GM20431 (cell line): ENCODE results near the gene DRD4.

Experiments used
- in situ Hi-C: fragments of 300-500 bp; cut with MseI, MboI; formaldehyde crosslinking; loops from one replicate; pipeline ENCODE4 v1.15.0; 2020; ENCODE audit warnings: low sequenced_read_pairs; ENCODE audit not compliant: unreplicated experiment

Gene DRD4

DNA sequence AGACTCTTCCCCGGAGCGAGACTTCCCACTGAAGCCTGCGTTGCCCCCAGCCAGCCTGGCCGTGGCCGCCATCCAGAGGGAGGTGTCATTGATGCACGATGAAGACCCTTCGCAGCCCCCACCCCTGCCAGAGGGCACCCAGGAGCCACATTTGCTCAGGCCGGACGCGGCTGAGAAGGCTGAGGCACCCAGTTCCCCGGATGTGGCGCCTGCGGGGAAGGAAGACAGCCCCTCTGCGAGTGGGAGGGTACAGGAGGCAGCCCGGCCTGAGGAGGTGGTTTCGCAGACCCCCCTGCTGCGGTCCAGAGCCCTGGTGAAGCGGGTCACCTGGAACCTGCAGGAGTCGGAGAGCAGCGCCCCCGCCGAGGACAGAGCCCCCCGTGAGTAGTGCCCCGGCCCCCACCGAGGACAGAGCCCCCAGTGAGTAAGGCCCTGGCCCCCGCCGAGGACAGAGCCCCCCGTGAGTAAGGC lies 27.7 kb upstream of the DRD4 start:
- in situ Hi-C loops: no loop called here

DNA sequence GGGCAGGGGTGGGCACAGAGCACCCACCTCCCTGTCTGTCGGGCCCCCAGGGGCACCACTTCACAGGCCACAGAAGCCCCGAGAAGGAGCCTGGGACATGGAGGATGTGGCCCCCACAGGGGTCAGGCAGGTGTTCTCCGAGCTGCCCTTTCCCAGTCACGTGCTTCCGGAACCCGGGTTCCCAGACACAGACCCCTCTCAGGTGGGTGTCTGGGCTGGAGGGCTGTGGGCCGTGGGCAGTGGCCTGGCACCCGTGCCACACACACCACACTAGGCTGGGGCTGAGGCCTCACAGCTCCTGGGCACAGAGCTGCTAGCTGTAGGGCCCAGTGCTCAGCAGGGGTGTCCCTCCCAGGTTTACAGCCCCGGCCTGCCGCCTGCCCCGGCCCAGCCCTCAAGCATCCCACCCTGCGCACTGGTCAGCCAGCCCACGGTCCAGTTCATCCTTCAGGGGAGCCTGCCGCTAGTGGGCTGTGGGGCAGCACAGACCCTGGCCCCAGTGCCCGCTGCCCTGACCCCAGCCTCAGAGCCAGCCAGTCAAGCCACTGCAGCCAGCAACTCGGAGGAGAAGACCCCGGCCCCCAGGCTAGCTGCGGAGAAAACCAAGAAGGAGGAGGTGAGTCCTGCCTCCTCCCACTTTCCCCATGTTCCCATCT lies 26.8 kb upstream of the DRD4 start:
- in situ Hi-C loops: no loop called here

DNA sequence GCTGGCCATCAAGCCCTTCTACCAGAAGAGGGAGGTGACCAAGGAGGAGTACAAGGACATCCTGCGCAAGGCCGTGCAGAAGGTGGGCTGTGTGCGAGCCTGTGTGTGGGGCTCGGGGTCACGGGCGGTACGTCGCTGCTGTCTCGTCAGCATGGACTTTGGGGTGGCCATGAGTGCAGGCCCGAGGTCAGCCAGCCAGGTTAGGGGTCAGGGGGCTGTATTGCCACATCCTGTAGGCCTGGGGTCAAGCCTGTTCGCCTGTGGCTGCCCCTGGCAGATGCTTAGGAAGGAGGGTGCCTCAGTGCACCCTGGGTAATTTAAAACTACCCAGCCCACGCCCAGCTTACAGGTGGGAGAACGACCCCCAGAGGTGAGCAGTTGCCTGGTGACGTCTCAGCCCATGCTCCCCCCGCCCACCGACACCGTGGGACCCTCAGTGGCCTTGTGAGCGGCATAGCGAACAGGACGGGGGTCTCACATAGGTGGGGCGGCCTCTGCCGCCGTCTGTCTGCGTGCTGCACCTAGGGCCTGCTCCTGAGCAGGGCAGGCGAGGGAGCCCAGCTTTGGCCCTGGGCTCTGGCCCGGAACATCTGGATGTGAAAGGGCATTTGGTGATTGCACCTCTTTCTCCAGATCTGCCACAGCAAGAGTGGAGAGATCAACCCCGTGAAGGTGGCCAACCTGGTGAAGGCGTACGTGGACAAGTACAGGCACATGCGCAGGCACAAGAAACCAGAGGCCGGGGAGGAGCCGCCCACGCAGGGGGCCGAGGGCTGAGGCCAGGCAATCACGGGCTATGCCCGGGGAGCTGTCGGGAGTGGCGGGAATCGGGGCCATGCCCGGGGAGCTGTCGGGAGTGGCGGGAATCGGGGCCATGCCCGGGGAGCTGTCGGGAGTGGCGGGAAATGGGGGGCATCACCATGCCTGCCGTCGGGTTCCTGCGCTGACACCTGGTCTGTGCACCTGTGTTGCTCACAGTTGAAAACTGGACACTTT lies 25.8 kb upstream of the DRD4 start:
- in situ Hi-C loops: no loop called here

DNA sequence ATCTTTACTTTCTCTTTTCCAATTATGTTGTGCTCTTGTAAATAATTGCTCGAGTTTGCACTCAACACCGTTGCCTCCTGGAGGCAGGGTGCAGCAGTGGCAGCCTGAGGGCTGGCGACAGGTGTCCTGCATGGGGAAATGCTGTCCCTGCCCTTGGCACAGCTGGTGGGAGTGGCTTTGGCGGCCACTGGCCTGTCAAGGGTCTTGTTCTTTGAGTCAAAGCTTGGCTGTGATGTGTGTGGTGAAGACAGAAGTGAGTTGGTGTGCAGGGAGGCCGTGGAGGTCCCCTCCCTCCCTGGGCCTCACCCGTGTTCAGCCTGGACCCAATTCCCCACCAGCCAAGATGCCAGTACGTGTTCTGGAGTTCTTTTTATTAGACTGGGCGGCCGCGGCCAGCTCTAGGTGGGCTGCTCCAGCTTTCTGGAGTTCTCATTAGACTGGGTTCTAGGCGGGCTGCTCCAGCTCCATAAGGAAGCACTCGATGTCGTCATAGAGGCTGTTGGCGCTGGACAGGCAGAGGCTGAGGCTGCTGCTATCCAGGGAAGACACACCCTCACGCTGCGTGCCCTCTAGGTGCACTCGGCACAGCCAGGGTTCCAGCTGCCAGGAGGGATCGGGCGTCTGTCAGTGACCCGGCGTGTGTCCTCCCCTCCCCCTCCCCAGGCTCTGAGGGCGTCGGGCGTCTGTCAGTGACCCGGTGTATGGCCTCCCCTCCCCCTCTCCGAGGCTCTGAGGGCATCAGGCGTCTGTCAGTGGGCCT lies 24.7 kb upstream of the DRD4 start:
- in situ Hi-C loops: no loop called here

DNA sequence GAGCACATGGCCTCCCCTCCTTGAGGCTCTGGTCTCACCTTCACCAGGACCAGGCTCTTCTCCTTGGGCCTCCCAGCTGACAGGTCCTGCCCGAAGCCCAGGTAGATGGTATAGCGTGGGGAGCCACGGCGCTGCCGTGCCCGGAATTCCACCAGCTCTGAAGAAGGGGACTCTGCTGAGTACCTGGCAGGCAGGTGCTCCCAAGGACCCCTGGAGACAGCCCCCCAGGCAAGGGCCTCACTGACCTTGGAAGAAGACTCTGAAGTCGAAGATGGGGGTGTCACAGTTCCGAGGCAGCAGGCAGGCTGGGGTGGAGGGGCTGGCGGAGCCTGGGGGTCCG lies 24.1 kb upstream of the DRD4 start:
- in situ Hi-C loops: no loop called here

DNA sequence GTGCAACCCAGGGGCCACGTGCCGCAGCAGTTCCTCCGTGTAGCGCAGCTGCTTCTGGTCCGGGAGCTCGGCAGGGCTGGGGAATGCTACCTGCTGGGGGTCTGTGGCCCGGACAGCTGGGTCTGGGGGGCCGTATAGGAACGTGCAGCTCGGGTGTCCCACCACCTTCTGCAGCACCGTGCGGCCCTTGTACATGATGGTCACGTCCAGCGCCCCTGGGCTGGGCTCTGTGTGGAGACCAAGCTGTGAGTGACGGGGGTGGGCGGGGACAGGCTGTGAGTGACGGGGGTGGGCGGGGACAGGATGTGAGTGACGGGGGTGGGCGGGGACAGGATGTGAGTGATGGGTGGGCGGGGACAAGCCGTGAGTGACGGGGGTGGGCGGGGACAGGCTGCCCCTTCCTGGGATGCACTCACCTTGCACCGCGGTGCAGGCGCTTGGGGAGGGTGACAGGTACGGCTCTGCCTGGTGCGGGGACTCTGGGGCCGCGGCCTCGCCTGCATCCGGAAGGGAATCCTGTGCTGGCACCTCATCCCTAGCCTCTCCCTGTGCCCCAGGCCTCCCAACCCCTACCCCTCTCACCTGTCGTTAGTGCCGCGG lies 23.6 kb upstream of the DRD4 start:
- in situ Hi-C loops: no loop called here

DNA sequence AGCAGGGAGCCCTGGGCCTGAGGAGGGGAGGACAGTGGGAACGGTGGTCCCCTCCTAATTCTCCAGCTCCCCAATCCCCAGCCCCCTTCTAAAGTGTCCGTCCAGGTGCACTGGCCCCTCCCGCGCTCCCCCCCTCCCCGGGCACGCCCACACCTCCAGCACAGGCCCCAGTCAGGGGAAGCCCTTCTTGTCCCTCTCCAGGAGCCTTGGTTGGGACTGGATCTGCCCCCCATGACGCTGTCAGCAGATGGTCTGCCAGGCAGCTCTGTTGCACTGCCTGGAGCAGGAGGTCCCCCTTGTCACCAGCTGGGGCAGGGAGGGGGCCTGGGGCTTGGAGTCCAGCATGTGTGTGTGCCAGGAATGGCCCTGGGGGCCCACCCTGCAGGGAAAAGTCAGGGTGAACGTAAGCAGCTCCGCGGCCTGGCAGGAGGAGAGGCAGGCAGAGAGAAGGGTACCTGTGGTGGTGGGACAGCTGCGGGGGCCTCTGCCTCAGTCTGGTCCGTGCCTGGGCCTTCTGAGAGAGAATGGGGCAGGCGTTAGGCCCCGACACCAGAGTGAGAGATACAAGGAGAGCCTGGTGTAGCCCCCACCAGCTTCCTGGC lies 22.9 kb upstream of the DRD4 start:
- in situ Hi-C loops: no loop called here

DNA sequence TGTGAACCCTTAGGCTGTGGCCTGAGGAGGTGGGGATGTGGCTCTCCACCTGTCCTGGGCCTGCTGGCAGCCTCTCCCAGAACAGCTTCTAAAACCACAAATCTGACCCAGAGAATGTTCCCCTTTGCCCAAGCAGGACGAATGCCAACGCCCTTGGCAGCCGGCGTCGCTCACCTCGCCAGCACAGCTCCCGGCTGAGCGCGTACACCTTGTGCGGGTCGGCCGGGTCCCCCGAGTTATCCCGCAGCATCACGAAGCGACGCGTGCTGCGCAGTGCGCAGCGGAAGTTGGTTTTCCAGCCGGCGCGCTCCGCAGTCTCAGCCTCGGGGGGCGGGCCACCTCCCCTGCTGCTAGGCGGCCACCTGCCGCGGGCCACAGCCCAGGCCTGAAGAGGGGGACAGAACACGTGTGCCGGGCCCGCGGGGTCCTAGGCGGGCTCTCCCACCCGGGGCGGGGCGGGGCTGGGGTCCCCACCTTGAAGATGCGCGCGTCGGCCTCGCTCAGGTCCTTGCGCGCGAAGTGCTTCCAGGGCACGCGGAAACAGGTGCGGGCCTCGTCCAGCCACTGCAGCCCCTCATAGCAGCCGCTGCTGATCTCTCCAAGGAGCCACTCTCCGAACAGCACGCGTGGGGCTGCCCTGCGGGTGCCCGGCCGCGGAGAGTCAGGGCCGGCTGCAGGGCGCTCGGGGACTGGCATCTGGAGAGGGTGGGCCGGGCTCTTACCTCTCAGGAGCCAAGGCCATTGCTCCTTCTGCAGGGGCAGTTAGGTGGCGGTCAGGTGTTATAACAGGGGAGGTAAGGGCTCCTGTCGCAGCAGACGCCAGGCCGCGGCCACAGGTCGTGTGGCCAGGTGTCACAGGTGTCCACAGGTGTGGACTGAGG lies 22.2 kb upstream of the DRD4 start:
- in situ Hi-C loops: no loop called here

DNA sequence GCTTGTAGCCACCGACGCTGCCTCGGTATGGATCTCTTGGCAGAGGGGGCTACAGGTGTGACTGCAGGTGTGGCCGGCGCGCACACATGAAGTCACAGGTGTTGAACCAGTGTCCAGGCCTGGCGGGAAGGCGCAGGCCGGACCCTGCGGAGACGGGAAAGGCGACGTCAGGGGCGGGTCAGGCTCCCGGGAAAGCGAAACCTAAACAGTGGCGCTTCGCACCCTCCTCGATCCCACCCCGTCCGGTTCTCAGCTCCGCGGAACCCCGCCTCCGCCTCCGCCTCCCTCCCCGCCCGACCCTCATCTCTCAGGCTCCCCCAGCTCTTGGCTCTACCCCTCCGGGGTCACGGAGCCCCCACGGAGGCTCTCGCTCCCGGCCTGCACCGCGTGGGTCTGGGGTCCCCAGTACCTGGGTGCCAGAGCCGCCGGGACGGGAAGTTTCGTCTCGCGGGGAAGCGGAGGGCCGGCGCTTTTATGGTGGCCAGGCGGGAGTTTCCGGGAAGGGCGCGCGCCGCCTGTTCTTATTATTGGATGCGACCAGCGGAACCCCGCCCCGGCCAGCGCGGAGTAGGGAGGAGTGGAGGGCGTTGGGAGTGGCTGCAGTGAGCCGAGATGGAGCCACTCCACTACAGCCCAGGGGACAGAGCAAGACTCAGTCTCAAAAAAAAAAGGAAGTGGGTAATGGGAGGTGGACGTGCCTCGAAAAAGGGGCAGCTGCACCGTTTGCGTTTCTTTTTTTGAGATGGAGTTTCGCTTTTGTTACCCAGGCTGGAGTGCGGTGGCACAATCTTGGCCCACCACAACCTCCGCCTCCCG lies 21.4 kb upstream of the DRD4 start, which contains the start of gene IRF7:
IRF7 (minus strand) TSS at position 447 of the 816 bp plus-strand sequence. CDS start 586 bp downstream, outside the sequence.
- in situ Hi-C loops: no loop called here

DNA sequence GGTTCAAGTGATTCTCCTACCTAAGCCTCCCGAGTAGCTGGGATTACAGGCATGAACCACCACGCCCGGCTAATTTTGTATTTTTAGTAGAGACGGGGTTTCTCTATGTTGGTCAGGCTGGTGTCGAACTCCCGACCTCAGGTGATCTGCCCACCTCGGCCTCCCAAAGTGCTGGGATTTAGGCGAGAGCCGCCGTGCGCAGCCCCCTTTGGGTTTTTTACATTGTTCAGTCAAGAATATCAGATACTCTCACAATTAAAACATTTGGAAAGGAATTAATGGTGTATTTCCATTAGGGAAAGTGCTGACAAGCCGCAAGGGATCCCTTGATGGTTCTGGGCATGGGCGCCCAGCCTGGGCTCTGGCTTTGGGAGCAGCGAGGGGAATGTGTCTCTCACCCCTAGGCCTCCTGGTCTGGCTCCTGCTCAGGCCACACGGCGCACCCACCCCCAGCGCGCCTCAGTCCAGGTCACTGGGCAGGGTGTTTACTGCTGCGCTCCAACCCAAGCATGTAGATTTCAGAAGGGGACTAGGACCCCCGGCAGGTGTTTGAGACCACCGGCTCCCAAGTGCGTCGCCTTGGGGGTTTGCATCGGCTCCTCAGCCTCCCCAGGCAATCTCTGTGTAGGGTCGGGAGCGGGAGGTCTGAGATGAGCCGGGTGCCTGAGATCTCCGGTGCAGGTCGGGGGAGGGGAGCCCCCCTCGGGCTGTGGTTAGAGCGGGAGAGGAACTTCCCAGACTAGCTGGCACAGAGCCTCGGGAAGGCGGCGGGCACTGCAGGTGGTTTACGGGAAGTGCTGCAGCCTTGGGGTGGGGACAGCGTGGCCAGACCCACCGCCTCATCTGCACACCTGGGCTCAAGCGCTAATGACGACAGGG lies 20.5 kb upstream of the DRD4 start:
- in situ Hi-C loops: no loop called here

DNA sequence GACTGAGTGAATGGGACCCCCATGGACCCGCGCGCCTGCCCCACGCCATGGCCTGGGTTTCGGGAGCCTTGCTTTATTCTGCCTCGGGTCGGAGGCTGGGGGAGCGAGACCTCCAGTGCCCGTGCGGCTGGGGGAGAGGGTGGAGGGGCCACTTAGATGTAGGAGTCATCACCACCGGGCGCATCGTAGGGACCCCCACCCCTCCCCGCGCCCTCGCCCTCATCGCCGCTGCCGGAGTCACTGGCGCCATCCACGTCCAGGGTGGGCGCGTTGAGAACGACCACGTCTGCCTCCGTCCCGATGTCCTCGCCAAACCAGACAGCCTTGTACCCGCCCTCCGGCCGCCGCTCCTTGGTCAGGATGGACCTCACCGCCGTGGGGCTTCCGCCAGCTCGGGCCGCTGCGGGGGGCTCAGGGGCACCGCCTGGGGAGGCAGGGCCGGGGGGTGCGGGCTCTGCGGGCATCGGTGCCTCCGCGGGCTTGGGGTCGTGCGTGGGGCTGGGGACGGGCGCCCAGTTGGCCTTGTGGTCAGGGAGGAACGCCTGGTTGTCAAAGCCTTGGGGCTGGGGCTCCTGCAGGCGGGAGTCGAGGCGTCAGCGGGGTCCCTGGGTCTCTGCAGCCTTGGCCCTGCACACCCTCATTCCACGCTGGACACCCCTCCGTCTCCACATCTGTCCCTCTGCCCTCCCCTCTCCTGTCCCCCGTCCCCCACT lies 19.7 kb upstream of the DRD4 start:
- in situ Hi-C loops: no loop called here

DNA sequence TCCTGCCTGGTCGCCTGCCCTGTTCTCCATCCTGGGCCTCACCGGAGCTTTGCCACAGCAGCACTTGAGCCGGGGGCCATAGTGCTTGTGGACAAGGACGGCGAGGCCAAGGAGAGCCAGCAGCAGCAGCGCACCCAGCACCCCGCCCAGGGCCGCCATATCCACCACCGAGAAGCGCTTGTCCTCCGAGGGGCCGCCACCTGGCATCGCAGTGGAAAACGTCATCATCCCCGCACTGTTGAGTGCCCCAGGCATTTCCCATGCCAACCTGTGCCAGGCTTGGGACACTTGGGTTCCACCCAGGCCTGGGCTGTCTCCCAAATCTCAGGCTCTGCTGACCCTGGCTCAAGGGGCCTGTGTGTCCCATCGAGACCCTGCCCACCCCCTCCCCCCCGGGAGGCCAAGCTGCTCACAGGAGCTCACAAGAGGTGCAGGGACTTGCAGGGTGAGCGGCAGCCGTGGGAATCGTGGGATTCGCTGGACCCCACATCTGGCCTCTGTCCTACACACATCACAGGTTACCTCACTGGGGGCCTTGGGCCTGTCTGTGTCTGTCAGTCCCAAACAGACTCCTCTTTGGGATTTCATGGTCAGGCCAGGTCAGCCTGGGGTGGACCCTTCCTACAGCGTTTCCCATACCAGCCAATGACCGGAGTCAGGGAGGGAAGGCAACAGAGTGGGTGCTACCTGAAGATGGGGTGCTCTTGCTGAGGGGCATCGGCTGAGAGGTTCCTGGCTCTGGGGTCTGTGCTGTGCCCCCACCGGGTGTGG lies 19.0 kb upstream of the DRD4 start:
- in situ Hi-C loops: no loop called here

DNA sequence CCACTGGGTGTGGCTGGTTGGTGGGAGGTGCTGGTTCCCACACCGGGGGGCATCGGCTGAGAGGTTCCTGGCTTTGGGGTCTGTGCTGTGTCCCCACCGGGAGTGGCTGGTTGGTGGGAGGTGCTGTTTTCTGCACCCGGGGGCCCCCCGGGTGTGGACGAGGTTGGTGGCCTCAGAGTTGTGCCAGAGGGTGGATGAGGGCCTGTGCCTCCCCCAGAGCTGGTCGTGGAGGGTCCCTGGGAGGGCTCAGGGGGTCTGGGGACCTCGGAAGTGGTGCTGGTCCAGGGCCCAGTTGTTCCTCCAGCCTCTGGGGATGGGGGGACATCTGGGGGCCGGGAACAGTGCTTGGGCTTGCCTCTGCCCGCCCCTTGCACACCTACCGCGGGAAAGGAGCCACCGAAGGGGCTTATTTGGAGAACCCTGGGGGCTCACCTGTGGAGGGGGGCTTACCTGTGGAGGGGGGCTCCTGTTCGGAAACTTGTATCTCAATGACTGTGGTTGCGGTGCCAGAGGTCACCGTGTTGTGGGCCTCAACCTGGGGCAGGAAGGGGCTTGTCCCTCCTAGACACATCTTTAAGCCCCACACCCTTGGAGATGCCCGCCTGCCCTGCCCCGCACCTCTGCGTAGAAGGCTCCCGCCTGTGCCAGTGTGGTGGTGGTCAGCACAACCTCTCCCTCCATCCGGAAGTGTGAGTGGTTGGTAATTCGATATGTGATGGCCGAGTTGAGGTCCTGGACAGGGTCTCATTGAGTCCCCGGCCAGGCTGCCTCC lies 18.0 kb upstream of the DRD4 start:
- in situ Hi-C loops: no loop called here

DNA sequence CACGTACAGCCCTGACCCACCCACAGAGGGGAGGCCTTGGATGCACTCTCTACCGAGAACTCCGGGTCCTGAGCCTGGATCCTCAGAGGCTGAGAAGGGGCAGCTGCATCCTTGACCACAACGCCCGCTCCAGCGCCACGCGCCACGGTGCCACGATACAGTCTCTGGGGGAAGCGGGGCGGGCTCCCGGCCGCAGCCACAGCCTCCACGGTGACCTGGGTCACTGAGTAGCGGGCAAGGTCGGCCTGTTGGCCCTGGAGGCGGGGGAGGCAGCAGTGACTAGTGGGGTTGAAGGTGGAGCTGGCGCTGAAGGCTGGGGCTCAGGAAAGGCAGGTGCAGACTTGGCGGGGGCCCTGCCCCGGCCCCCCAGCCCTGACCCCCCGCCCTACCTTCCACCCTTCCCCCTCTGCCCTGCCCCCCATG lies 17.4 kb upstream of the DRD4 start:
- in situ Hi-C loops: no loop called here

DNA sequence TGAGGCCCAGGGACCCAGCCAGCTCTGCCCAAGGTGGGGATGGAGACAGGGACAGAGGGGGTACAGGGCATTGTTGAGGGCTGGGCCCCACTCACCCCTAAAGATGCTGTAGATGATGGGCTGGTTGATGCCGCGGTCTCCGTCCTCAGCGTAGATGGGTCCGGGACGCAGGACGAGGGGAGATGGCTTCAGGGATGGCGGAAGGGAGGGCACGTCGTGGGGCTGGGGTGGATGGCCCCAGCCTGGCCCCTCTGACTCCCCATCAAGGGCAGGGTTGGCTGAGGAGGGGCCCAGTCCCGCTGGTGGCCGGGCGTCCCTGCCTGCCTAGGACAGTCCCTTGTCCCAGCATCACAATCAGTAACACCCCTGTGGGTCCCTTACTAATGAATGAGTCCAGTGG lies 16.9 kb upstream of the DRD4 start:
- in situ Hi-C loops: no loop called here
